SK-N-SH (cell line): Measurements from ENCODE around the gene IL17D.

Experiments used
- CHD2 ChIP-seq: fragments of 150-350 bp; IDR thresholded peaks from 2 replicates; pipeline ENCODE4 v1.6.1; 2018; ENCODE audit warnings: low read length; ENCODE audit not compliant: partially characterized antibody
- ELF1 ChIP-seq: IDR thresholded peaks from 2 replicates; pipeline ENCODE4 v1.4.0; 2012
- MXI1 ChIP-seq: IDR thresholded peaks from 2 replicates; pipeline ENCODE4 v1.6.1; 2012; ENCODE audit warnings: mild to moderate bottlenecking, low read depth, low read length, improper control_type of control experiment
- RXRA ChIP-seq: IDR thresholded peaks from 2 replicates; pipeline ENCODE4 v1.4.0; 2012; ENCODE audit warnings: low read depth, mild to moderate bottlenecking, borderline replicate concordance
- SMC3 ChIP-seq: IDR thresholded peaks from 2 replicates; pipeline ENCODE4 v1.6.1; 2012; ENCODE audit warnings: low read depth, low read length, improper control_type of control experiment
- TEAD4 ChIP-seq: IDR thresholded peaks from 2 replicates; pipeline ENCODE4 v1.4.0; 2012; ENCODE audit warnings: mild to moderate bottlenecking, borderline replicate concordance; ENCODE audit not compliant: insufficient read depth
- TF ChIP-seq, protein P1 (sequence below): IDR thresholded peaks from 2 replicates; pipeline ENCODE4 v1.4.0; 2012; ENCODE audit warnings: low read depth
- TF ChIP-seq, protein P2 (sequence below): fragments of 200-600 bp; sonication (generic); IDR thresholded peaks from 2 replicates; pipeline ENCODE4 v1.6.1; 2017; ENCODE audit warnings: antibody characterized with exemption, mild to moderate bottlenecking, moderate library complexity

DNA sequence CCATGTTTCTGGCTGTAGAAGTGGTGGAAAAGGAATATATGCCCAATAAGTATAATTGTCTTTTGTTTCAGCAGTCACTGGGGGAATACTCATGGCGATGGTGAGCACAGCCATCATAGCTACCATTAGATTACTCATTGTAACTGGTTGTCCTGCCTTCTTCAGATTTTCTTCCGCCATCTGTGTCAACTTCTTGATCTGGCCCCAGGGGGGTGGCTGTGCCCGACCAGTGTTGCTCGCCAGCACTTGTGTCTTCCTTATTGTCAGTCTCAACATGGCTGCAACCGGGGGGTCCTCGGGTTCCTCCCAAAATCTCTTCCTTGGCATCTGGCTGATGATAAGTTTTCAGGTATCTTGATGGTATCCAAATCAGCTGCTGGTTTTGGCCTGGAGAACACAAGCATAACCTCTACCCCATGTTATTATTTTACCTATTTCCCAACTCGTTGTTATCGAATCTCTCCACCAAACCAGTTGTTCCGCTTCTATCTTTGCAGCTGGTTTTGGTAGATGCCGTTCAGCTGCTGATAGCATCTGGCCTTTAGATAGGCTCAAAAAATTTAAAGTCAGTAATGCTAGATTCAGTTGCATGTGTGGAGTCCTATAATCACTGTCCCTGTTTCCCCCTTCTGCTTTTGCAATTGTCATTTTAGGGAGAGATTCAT is 23.0 kb upstream of the IL17D start:
- no peak for TF ChIP-seq TEAD4
- TF ChIP-seq RXRA: no peak
- TF ChIP-seq, protein P1, sequence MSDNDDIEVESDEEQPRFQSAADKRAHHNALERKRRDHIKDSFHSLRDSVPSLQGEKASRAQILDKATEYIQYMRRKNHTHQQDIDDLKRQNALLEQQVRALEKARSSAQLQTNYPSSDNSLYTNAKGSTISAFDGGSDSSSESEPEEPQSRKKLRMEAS: no peak
- TF ChIP-seq MXI1: no peak
- TF ChIP-seq CHD2: no peak
- TF ChIP-seq, protein P2, sequence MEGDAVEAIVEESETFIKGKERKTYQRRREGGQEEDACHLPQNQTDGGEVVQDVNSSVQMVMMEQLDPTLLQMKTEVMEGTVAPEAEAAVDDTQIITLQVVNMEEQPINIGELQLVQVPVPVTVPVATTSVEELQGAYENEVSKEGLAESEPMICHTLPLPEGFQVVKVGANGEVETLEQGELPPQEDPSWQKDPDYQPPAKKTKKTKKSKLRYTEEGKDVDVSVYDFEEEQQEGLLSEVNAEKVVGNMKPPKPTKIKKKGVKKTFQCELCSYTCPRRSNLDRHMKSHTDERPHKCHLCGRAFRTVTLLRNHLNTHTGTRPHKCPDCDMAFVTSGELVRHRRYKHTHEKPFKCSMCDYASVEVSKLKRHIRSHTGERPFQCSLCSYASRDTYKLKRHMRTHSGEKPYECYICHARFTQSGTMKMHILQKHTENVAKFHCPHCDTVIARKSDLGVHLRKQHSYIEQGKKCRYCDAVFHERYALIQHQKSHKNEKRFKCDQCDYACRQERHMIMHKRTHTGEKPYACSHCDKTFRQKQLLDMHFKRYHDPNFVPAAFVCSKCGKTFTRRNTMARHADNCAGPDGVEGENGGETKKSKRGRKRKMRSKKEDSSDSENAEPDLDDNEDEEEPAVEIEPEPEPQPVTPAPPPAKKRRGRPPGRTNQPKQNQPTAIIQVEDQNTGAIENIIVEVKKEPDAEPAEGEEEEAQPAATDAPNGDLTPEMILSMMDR: no peak
- no peak for TF ChIP-seq SMC3
- no peak for TF ChIP-seq ELF1
